Karpas-422 (cell line): ENCODE data around the gene ATP6V0B. TPM values are rescaled to one million over a fixed set of nuclear protein-coding genes. Genes with fewer than 3 reads are reported as not detected.

Experiments
- DNase-seq: peaks from one replicate; pipeline ENCODE4 v3.0.0-alpha.2; 2015
- H2AFZ ChIP-seq: fragments of 200-600 bp; sonication (generic); 2 replicates; pipeline ENCODE4 v1.6.1; 2014; ENCODE audit warnings: antibody characterized with exemption, low read length, mixed read lengths
- H3K27ac ChIP-seq: fragments of 200-600 bp; sonication (generic); 2 replicates; pipeline ENCODE4 v1.5.1; 2014; ENCODE audit warnings: mild to moderate bottlenecking, low read length, moderate library complexity
- H3K27me3 ChIP-seq: fragments of 200-600 bp; sonication (generic); 2 replicates; pipeline ENCODE4 v1.6.1; 2014; ENCODE audit warnings: low read length, mixed read lengths
- H3K36me3 ChIP-seq: fragments of 200-600 bp; sonication (generic); 2 replicates; pipeline ENCODE4 v1.6.1; 2014; ENCODE audit warnings: low read length, mixed read lengths; ENCODE audit not compliant: insufficient read depth
- H3K4me1 ChIP-seq: fragments of 200-600 bp; sonication (generic); 2 replicates; pipeline ENCODE4 v1.6.1; 2014; ENCODE audit warnings: mild to moderate bottlenecking, low read length, mixed read lengths
- H3K4me2 ChIP-seq: fragments of 200-600 bp; sonication (generic); 2 replicates; pipeline ENCODE4 v1.6.1; 2014; ENCODE audit warnings: low read length, low read depth, mild to moderate bottlenecking; ENCODE audit not compliant: poor library complexity, severe bottlenecking
- H3K4me3 ChIP-seq: fragments of 200-600 bp; sonication (generic); 2 replicates; pipeline ENCODE4 v1.5.1; 2014; ENCODE audit warnings: mild to moderate bottlenecking, antibody characterized with exemption, low read length, mixed read lengths
- H3K79me2 ChIP-seq: fragments of 200-600 bp; sonication (generic); 2 replicates; pipeline ENCODE4 v1.6.1; 2014; ENCODE audit warnings: mild to moderate bottlenecking, low read length, mixed read lengths
- H3K9ac ChIP-seq: fragments of 200-600 bp; sonication (generic); 2 replicates; pipeline ENCODE4 v1.6.0; 2014; ENCODE audit warnings: low read length
- H3K9me2 ChIP-seq: fragments of 200-600 bp; sonication (generic), shearing (Covaris generic); replicated peaks from 2 replicates; pipeline ENCODE4 v1.6.0; 2014; ENCODE audit warnings: mild to moderate bottlenecking, low read length, moderate library complexity; ENCODE audit not compliant: insufficient read depth
- H3K9me3 ChIP-seq: fragments of 300-700, 200-600 bp; sonication (generic); 2 replicates; pipeline ENCODE4 v1.6.1; 2014; ENCODE audit warnings: low read length, mixed read lengths
- H4K20me1 ChIP-seq: fragments of 200-600 bp; sonication (generic); 2 replicates; pipeline ENCODE4 v1.6.1; 2014; ENCODE audit warnings: mild to moderate bottlenecking, antibody characterized with exemption, low read length, low read depth; ENCODE audit not compliant: insufficient read depth
- total RNA-seq: library from RNA; depleted of rRNA; stranded (reverse); fragments of >200 nt; shearing (Covaris generic); gene quantifications from 2 replicates; pipeline ENCODE4 v1.2.3, GENCODE V29; 2014; ENCODE audit warnings: low replicate concordance

Gene ATP6V0B
- total RNA-seq, 1 experiment from 2014 or later: 386 TPM

GRCh38 chr1:43934101-43934985, 40.4 kb upstream of the ATP6V0B start:
- Histone ChIP-seq H4K20me1 (no peaks in the 10 kb centered on the region), H3K27me3 (no peaks in the 10 kb centered on the region), H3K9me3 (no peaks in the 10 kb centered on the region), H2AFZ (0 out of 2 replicates have a peak overlapping the region, but pooled peaks have one; percentile 58), H3K4me3 (no peak overlapping the region), H3K36me3 (no peaks in the 10 kb centered on the region), H3K79me2 (no peaks in the 10 kb centered on the region), H3K9ac (peak overlapping the region; percentile 50), H3K9me2 (no peaks in the 10 kb centered on the region), H3K27ac (peak overlapping the region; percentile 16; the same call in 1 of the 2 replicates), H3K4me2 (peak overlapping the region; percentile 28), H3K4me1 (peaks cover 29% of the 10 kb centered on the region)
- peak; percentile 90 for DNase-seq

GRCh38 chr1:43934986-43935324, 39.8 kb upstream of the ATP6V0B start:
- Histone ChIP-seq H2AFZ (no peak overlapping the region), H3K36me3 (no peaks in the 10 kb centered on the region), H3K27ac (no peak overlapping the region), H3K4me3 (no peak overlapping the region), H3K4me2 (no peak overlapping the region), H3K9ac (no peak overlapping the region), H3K9me3 (no peaks in the 10 kb centered on the region), H3K9me2 (no peaks in the 10 kb centered on the region), H4K20me1 (no peaks in the 10 kb centered on the region), H3K27me3 (no peaks in the 10 kb centered on the region), H3K4me1 (peaks cover 29% of the 10 kb centered on the region), H3K79me2 (no peaks in the 10 kb centered on the region)
- no peak for DNase-seq

GRCh38 chr1:43935711-43936427, 38.9 kb upstream of the ATP6V0B start:
- Histone ChIP-seq H3K4me3 (no peak overlapping the region), H3K27me3 (no peaks in the 10 kb centered on the region), H2AFZ (no peak overlapping the region), H3K4me2 (no peak overlapping the region), H4K20me1 (no peaks in the 10 kb centered on the region), H3K9ac (no peak overlapping the region), H3K4me1 (peaks cover 29% of the 10 kb centered on the region), H3K9me2 (no peaks in the 10 kb centered on the region), H3K36me3 (no peaks in the 10 kb centered on the region), H3K9me3 (no peaks in the 10 kb centered on the region), H3K79me2 (no peaks in the 10 kb centered on the region), H3K27ac (no peak overlapping the region)
- no peak for DNase-seq

DNA sequence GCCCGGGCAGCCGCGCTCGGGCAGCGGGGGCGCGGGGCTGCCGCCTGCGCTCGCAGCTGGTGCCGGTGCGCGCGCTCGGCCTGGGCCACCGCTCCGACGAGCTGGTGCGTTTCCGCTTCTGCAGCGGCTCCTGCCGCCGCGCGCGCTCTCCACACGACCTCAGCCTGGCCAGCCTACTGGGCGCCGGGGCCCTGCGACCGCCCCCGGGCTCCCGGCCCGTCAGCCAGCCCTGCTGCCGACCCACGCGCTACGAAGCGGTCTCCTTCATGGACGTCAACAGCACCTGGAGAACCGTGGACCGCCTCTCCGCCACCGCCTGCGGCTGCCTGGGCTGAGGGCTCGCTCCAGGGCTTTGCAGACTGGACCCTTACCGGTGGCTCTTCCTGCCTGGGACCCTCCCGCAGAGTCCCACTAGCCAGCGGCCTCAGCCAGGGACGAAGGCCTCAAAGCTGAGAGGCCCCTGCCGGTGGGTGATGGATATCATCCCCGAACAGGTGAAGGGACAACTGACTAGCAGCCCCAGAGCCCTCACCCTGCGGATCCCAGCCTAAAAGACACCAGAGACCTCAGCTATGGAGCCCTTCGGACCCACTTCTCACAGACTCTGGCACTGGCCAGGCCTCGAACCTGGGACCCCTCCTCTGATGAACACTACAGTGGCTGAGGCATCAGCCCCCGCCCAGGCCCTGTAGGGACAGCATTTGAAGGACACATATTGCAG, 38.2 kb upstream of the ATP6V0B start:
- no peaks in the 10 kb centered on the region for H3K36me3 ChIP-seq
- no peak overlapping the region for H2AFZ ChIP-seq
- no peak overlapping the region for H3K4me2 ChIP-seq
- H3K4me3 ChIP-seq: no peak overlapping the region
- H3K4me1 ChIP-seq: peaks cover 28% of the 10 kb centered on the region
- H3K9me2 ChIP-seq: no peaks in the 10 kb centered on the region
- no peak for DNase-seq
- no peak overlapping the region for H3K9ac ChIP-seq
- H3K79me2 ChIP-seq: no peaks in the 10 kb centered on the region
- H3K9me3 ChIP-seq: no peaks in the 10 kb centered on the region
- no peaks in the 10 kb centered on the region for H4K20me1 ChIP-seq
- H3K27me3 ChIP-seq: no peaks in the 10 kb centered on the region
- no peak overlapping the region for H3K27ac ChIP-seq

GRCh38 chr1:43937179-43937865, 37.4 kb upstream of the ATP6V0B start:
- no peak overlapping the region for H3K4me3 ChIP-seq
- no peaks in the 10 kb centered on the region for H3K9me2 ChIP-seq
- no peak for DNase-seq
- H3K4me2 ChIP-seq: no peak overlapping the region
- no peaks in the 10 kb centered on the region for H3K9me3 ChIP-seq
- H4K20me1 ChIP-seq: no peaks in the 10 kb centered on the region
- H3K9ac ChIP-seq: no peak overlapping the region
- H3K27ac ChIP-seq: no peak overlapping the region
- H3K4me1 ChIP-seq: peaks cover 21% of the 10 kb centered on the region
- H3K79me2 ChIP-seq: no peaks in the 10 kb centered on the region
- no peak overlapping the region for H2AFZ ChIP-seq
- H3K36me3 ChIP-seq: no peaks in the 10 kb centered on the region
- H3K27me3 ChIP-seq: no peaks in the 10 kb centered on the region

- Histone ChIP-seq H3K36me3 (no peaks in the 10 kb centered on the region), H3K27ac (no peak overlapping the region), H3K9me2 (no peaks in the 10 kb centered on the region), H2AFZ (no peak overlapping the region), H4K20me1 (no peaks in the 10 kb centered on the region), H3K79me2 (no peaks in the 10 kb centered on the region), H3K4me1 (peaks cover 19% of the 10 kb centered on the region), H3K27me3 (no peaks in the 10 kb centered on the region), H3K4me3 (no peak overlapping the region), H3K9ac (no peak overlapping the region), H3K4me2 (no peak overlapping the region), H3K9me3 (no peaks in the 10 kb centered on the region)
- no peak for DNase-seq
These were observed 36.4 kb upstream of the ATP6V0B start for GRCh38 chr1:43938383-43938782.

- H3K36me3 ChIP-seq: no peaks in the 10 kb centered on the region
- H3K27me3 ChIP-seq: no peaks in the 10 kb centered on the region
- H3K4me3 ChIP-seq: no peak overlapping the region
- H4K20me1 ChIP-seq: no peaks in the 10 kb centered on the region
- peaks cover 19% of the 10 kb centered on the region for H3K4me1 ChIP-seq
- H3K4me2 ChIP-seq: no peak overlapping the region
- H3K79me2 ChIP-seq: no peaks in the 10 kb centered on the region
- no peak overlapping the region for H3K27ac ChIP-seq
- no peak for DNase-seq
- no peak overlapping the region for H3K9ac ChIP-seq
- no peaks in the 10 kb centered on the region for H3K9me3 ChIP-seq
- H3K9me2 ChIP-seq: no peaks in the 10 kb centered on the region
- H2AFZ ChIP-seq: no peak overlapping the region
These were observed 35.7 kb upstream of the ATP6V0B start for GRCh38 chr1:43938892-43939587.
